ENCODE measurements around the gene CDNF.

CDNF gene

GRCh38 chr10:14782691-14783363 lies 55.0 kb downstream of the CDNF start:
- no peak for TF ChIP-seq CTCF (IDR thresholded peaks at IDR 0.05; ENCODE audit: insufficient read depth, low read length, poor library complexity, severe bottlenecking)
- Histone ChIP-seq H3K4me3 (replicated peaks; ENCODE audit: low read depth, low read length) (no peak overlapping the region), H3K27me3 (replicated peaks; ENCODE audit: control insufficient read depth, insufficient read depth, low read length) (no peaks in the 10 kb centered on the region), H3K36me3 (ENCODE audit: control insufficient read depth, insufficient read depth, low read length) (no peaks in the 10 kb centered on the region)
- DNase-seq (ENCODE audit: extremely low read depth, insufficient read length): no peak

- no peak for TF ChIP-seq CTCF (IDR thresholded peaks at IDR 0.05; ENCODE audit: insufficient read depth, low read length, poor library complexity, severe bottlenecking)
- H3K4me3 ChIP-seq (replicated peaks; ENCODE audit: low read depth, low read length): no peak overlapping the region
- no peaks in the 10 kb centered on the region for H3K27me3 ChIP-seq (replicated peaks; ENCODE audit: control insufficient read depth, insufficient read depth, low read length)
- no peak for DNase-seq (ENCODE audit: extremely low read depth, insufficient read length)
- H3K36me3 ChIP-seq (ENCODE audit: control insufficient read depth, insufficient read depth, low read length): no peaks in the 10 kb centered on the region
These were observed 56.1 kb downstream of the CDNF start for GRCh38 chr10:14781763-14782162.

- no peaks in the 10 kb centered on the region for H3K36me3 ChIP-seq (ENCODE audit: control insufficient read depth, insufficient read depth, low read length)
- no peaks in the 10 kb centered on the region for H3K27me3 ChIP-seq (replicated peaks; ENCODE audit: control insufficient read depth, insufficient read depth, low read length)
- TF ChIP-seq CTCF (IDR thresholded peaks at IDR 0.05; ENCODE audit: insufficient read depth, low read length, poor library complexity, severe bottlenecking): no peak
- no peak overlapping the region for H3K4me3 ChIP-seq (replicated peaks; ENCODE audit: low read depth, low read length)
- DNase-seq (ENCODE audit: extremely low read depth, insufficient read length): no peak
These were observed 58.7 kb downstream of the CDNF start for GRCh38 chr10:14779001-14779651.

- H3K36me3 ChIP-seq (ENCODE audit: control insufficient read depth, insufficient read depth, low read length): no peaks in the 10 kb centered on the region
- no peak for TF ChIP-seq CTCF (IDR thresholded peaks at IDR 0.05; ENCODE audit: insufficient read depth, low read length, poor library complexity, severe bottlenecking)
- DNase-seq (ENCODE audit: extremely low read depth, insufficient read length): no peak
These were observed 61.3 kb downstream of the CDNF start for GRCh38 chr10:14776546-14776945.

GRCh38 chr10:14775656-14776055 lies 62.2 kb downstream of the CDNF start:
- no peak for TF ChIP-seq CTCF (IDR thresholded peaks at IDR 0.05; ENCODE audit: insufficient read depth, low read length, poor library complexity, severe bottlenecking)
- H3K27me3 ChIP-seq (replicated peaks; ENCODE audit: control insufficient read depth, insufficient read depth, low read length): no peaks in the 10 kb centered on the region
- H3K4me3 ChIP-seq (replicated peaks; ENCODE audit: low read depth, low read length): no peak overlapping the region
- no peak for DNase-seq (ENCODE audit: extremely low read depth, insufficient read length)
- H3K36me3 ChIP-seq (ENCODE audit: control insufficient read depth, insufficient read depth, low read length): no peaks in the 10 kb centered on the region

More at GRCh38 chr10:14776546-14776945, 61.3 kb downstream of the CDNF start:
- Histone ChIP-seq H3K4me3 (replicated peaks; ENCODE audit: low read depth, low read length) (no peak overlapping the region), H3K27me3 (replicated peaks; ENCODE audit: control insufficient read depth, insufficient read depth, low read length) (no peaks in the 10 kb centered on the region)
